SK-N-SH treated with all-trans-retinoic acid at 6 μM for 48 hours (cell line): Measurements from ENCODE around the gene MYOD1.

Source experiments
- ISL1 ChIP-seq: fragments of 250-450 bp; sonication (Bioruptor Pico); IDR thresholded peaks from 2 replicates; pipeline ENCODE4 v2.1.2; 2022; ENCODE audit warnings: mild to moderate bottlenecking, moderate library complexity
- RARB ChIP-seq: fragments of 250-450 bp; sonication (Bioruptor Pico); IDR thresholded peaks from 2 replicates; pipeline ENCODE4 v1.8.0; 2021; ENCODE audit warnings: mild to moderate bottlenecking, moderate library complexity
- TCF4 ChIP-seq: fragments of 250-450 bp; sonication (Bioruptor Pico); IDR thresholded peaks from 2 replicates; pipeline ENCODE4 v1.8.0; 2021; ENCODE audit warnings: mild to moderate bottlenecking, moderate library complexity, borderline replicate concordance
- ZNF565 ChIP-seq: fragments of 450-650 bp; formaldehyde crosslinking; conservative IDR thresholded peaks from 2 replicates; pipeline ENCODE4 v1.5.0; 2020; ENCODE audit warnings: low read depth, mild to moderate bottlenecking, moderate library complexity

GRCh38 chr11:17748044-17748443, 28.7 kb downstream of the MYOD1 start:
- no peak for TF ChIP-seq RARB
- no peak for TF ChIP-seq ZNF565 (CRISPR knock-in tag)
- TF ChIP-seq TCF4 (CRISPR knock-in tag), result no peak
- no peak for TF ChIP-seq ISL1 (CRISPR knock-in tag)
